Esophagus squamous epithelium (tissue), 5 donors: Measurements from ENCODE around the gene SLC18A2. TPM values are rescaled to one million over a fixed set of nuclear protein-coding genes. Genes with fewer than 3 reads are reported as not detected.

Experiments used
- DNase-seq: peaks from one replicate; lab custom pipeline; 2025; lab: John Stamatoyannopoulos, UW
- H3K27ac ChIP-seq, 4 donors: fragments of 200-600 bp; sonication (generic); one replicate each; pipeline ENCODE4 v1.5.1; 2016 to 2019; ENCODE audit warnings: mild to moderate bottlenecking in 1 of 4
- H3K27me3 ChIP-seq, 4 donors: fragments of 200-600 bp; sonication (generic); 1 replicate in 3 of 4; 2 replicates in 1 of 4; pipeline versions ENCODE4 v1.5.1 to v1.6.0; 2017 to 2021; ENCODE audit warnings: antibody characterized with exemption in 1 of 4
- H3K36me3 ChIP-seq, 3 donors: fragments of 200-600 bp; sonication (generic); one replicate each; pipeline ENCODE4 v1.5.1; 2016 to 2019
- H3K4me1 ChIP-seq, 3 donors: fragments of 200-600 bp; sonication (generic); one replicate each; pipeline ENCODE4 v1.5.1; 2017 to 2019
- H3K4me3 ChIP-seq, 4 donors: fragments of 200-600 bp; sonication (generic); 1 replicate in 3 of 4; 2 replicates in 1 of 4; pipeline ENCODE4 v1.5.1; 2016 to 2019; ENCODE audit warnings: mild to moderate bottlenecking in 2 of 4, moderate library complexity in 1 of 4
- H3K9me3 ChIP-seq, 3 donors: fragments of 200-600 bp; sonication (generic); one replicate each; pipeline ENCODE4 v1.5.1; 2016 to 2019
- POLR2A ChIP-seq, 4 donors: fragments of 450-650 bp; IDR thresholded peaks; one replicate each; pipeline ENCODE4 v1.6.1; 2017; ENCODE audit warnings: antibody characterized with exemption in 4 of 4, mild to moderate bottlenecking in 4 of 4, moderate library complexity in 3 of 4
- WGBS, 2 donors: methylation state at CpG; one replicate each; pipeline ENCODE4 v1.1.5; 2018; 5-methylcytosine and 5-hydroxymethylcytosine counted together
- intact Hi-C: fragments of 100-400 bp; cut with DNase I; formaldehyde crosslinking; loops from one replicate; pipeline ENCODE4 v1.15.0; 2022
- total RNA-seq, 4 donors: library from RNA; depleted of rRNA; stranded (reverse); fragments of >200 nt; gene quantifications; one replicate each; pipeline ENCODE4 v1.1.0, GENCODE V29; 2016
- TF ChIP-seq, protein P1 (sequence below), 6 experiments: fragments of 450-650 bp in 4 of 6; fragments of 200-600 bp in 2 of 6; sonication (generic) in 2 of 6; IDR thresholded peaks; one replicate each; pipeline ENCODE4 v1.5.1; 2016 to 2019; ENCODE audit warnings: antibody characterized with exemption in 6 of 6, mild to moderate bottlenecking in 4 of 6, moderate library complexity in 4 of 6
- donor health status: DM: yes; HTN: yes; CAD: no.

Gene SLC18A2
- total RNA-seq, 4 donors from 2014 or later: 0.11 to 2.9 (median 0.68) TPM

DNA sequence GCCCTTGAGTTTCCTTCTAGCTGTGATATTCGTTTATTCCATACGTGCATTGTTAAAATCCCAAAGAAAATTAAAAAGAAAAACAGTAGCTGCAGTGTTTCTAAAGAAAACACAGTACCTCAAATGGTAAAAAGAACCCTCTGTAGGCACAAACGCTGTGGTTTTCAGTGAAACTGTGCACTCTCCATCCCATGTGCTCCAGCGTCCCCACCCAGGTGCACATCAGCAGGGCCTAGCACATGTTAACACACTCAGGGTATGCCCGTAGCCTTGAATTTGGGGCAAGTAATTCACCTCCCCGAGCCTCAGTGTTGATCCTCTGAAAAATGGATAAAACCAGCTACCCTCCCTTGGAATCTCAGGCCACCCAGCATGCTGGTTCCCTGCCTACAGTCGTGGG is 9.5 kb downstream of the SLC18A2 start:
- WGBS, 2 donors: 53 to 61% methylated on average over 4 to 7 of the region's 7 CpGs
- Histone ChIP-seq H3K27ac (no peak overlapping the region), H3K9me3 (no peaks in the 10 kb centered on the region), H3K27me3 (peaks cover 0 to 75% (median 0%) of the 10 kb centered on the region in 4 donors), H3K4me1 (no peaks in the 10 kb centered on the region), H3K4me3 (no peak overlapping the region), H3K36me3 (no peaks in the 10 kb centered on the region)
- DNase-seq: no peak
- TF ChIP-seq, protein P1, sequence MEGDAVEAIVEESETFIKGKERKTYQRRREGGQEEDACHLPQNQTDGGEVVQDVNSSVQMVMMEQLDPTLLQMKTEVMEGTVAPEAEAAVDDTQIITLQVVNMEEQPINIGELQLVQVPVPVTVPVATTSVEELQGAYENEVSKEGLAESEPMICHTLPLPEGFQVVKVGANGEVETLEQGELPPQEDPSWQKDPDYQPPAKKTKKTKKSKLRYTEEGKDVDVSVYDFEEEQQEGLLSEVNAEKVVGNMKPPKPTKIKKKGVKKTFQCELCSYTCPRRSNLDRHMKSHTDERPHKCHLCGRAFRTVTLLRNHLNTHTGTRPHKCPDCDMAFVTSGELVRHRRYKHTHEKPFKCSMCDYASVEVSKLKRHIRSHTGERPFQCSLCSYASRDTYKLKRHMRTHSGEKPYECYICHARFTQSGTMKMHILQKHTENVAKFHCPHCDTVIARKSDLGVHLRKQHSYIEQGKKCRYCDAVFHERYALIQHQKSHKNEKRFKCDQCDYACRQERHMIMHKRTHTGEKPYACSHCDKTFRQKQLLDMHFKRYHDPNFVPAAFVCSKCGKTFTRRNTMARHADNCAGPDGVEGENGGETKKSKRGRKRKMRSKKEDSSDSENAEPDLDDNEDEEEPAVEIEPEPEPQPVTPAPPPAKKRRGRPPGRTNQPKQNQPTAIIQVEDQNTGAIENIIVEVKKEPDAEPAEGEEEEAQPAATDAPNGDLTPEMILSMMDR (IDR thresholded peaks at IDR 0.05): no peak
- TF ChIP-seq POLR2A (IDR thresholded peaks at IDR 0.05): no peak
- intact Hi-C loops: no loop called here

DNA sequence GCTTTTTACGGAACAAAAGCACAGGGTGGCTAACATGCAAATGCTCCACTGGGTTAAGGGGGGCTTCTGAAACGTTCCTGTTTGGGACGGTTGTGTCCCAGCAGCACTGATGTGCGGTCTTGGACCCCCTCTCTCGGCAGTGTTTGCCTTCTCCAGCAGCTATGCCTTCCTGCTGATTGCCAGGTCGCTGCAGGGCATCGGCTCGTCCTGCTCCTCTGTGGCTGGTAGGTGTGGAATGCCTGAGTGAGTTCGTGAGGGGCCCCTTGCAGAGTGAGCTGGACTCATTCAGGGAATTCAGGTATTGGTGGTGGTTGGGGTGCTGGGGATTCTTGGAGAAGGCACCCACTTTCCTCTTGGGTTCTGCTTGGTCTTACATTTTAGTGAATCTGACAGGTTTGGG is 13.0 kb downstream of the SLC18A2 start:
- no peaks in the 10 kb centered on the region for H3K9me3 ChIP-seq
- intact Hi-C loops: no loop called here
- 65 to 71% methylated on average over 8 to 9 of the region's 9 CpGs for WGBS, 2 donors
- H3K4me3 ChIP-seq: no peak overlapping the region
- H3K36me3 ChIP-seq: no peaks in the 10 kb centered on the region
- DNase-seq: no peak
- no peak overlapping the region for H3K27ac ChIP-seq
- no peak for TF ChIP-seq POLR2A (IDR thresholded peaks at IDR 0.05)
- TF ChIP-seq, protein P1 (IDR thresholded peaks at IDR 0.05): no peak
- H3K4me1 ChIP-seq: no peaks in the 10 kb centered on the region
- peaks cover 0 to 59% (median 0%) of the 10 kb centered on the region in 4 donors for H3K27me3 ChIP-seq

DNA sequence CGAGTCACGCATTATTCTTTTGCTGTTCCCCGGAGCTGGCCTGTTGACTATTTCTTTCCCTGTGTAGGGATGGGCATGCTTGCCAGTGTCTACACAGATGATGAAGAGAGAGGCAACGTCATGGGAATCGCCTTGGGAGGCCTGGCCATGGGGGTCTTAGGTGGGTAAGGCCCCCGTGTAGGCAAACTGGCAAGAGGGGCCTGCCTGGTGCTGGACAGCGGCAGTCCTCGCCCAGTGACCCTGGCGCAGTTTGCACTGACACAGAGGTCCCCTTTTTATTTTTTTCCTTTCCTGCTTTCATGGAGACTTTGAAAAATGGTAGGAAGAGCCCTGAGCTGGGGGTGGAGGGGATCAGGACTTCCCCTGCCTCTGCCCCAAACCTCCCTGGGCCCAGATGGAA is 13.4 kb downstream of the SLC18A2 start:
- Histone ChIP-seq H3K36me3 (no peaks in the 10 kb centered on the region), H3K9me3 (no peaks in the 10 kb centered on the region), H3K27ac (no peak overlapping the region), H3K27me3 (peaks cover 0 to 59% (median 0%) of the 10 kb centered on the region in 4 donors), H3K4me3 (no peak overlapping the region), H3K4me1 (no peaks in the 10 kb centered on the region)
- no peak for TF ChIP-seq POLR2A (IDR thresholded peaks at IDR 0.05)
- TF ChIP-seq, protein P1 (IDR thresholded peaks at IDR 0.05): no peak
- intact Hi-C loops: no loop called here
- no peak for DNase-seq
- WGBS, 2 donors: 73 to 83% methylated on average over 2 to 5 of the region's 9 CpGs

DNA sequence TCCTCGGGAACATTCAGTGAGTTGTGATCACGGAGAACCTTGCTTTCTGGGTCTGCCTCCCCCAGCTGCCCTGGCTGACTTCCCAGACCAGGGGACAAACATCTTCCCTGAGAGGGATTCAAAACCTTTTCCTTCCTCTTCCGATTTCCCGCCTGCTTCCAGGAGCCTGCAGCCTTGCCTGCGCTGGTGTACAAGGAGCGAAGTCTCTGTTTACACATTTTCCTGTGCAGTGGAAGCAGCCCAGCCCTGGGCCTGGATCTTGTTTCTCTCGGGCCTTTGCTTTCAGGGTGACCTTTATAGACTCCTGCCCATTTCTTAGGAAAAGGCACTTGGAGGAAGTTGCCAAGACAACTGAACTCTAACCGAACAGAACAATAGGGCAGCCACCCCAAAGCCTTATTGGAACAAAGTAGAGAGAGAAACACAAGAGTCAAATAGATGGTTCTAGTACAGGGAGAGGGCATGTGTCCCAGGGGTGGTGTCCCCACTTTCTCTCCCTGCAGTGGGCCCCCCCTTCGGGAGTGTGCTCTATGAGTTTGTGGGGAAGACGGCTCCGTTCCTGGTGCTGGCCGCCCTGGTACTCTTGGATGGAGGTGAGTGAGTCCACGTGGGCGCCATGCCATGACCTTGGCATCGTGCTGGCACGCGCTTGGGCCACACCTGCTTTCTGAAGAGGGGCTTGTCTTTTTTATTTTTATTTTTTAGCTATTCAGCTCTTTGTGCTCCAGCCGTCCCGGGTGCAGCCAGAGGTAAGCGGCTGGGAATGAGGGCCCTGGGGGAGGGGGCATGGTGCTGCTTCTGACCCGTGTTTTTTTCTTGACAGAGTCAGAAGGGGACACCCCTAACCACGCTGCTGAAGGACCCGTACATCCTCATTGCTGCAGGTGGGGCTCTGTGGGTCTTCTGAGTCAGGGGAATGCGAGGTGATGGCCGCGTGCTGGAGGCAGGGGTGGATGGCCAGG is 14.1 kb downstream of the SLC18A2 start:
- Histone ChIP-seq H3K27me3 (peaks cover 0 to 55% (median 0%) of the 10 kb centered on the region in 4 donors), H3K9me3 (no peaks in the 10 kb centered on the region), H3K27ac (no peak overlapping the region), H3K4me3 (no peak overlapping the region), H3K36me3 (no peaks in the 10 kb centered on the region), H3K4me1 (no peaks in the 10 kb centered on the region)
- 80 to 82% methylated on average over 19 to 23 of the region's 26 CpGs for WGBS, 2 donors
- intact Hi-C loops: no loop called here
- TF ChIP-seq, protein P1 (IDR thresholded peaks at IDR 0.05): no peak
- no peak for TF ChIP-seq POLR2A (IDR thresholded peaks at IDR 0.05)
- no peak for DNase-seq

DNA sequence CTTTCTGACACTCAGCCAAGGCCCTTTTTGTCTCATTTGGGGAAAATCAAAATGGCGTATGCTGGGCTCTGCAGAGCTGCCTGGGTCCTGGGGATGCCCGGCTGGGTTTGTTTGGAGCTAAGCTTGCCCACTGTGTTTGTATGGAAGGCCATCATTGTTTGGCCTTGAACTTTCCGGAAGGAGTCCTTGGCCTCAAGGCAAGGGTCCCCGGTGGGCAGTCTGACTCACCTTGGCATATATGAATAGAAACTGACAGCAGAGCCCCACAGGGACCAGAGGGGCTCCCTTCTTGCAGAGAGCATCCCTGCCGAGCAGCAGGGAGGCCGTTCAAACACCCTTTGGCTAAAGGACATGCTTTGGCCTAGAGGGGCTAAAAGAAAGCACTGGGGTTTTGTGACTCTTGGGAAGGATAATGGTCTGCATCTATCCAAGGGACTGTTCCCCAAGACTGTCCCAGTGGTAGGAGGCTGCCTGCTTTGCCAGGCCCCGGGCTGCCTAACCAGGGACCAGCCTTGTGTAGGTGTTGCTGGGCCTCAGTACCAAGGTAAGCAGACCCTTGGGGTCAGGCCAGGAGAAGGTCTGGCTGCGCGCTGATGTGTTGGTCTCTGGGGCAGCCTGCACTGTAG is 15.0 kb downstream of the SLC18A2 start:
- no peaks in the 10 kb centered on the region for H3K4me1 ChIP-seq
- no peaks in the 10 kb centered on the region for H3K36me3 ChIP-seq
- no peak overlapping the region for H3K27ac ChIP-seq
- no peak overlapping the region for H3K4me3 ChIP-seq
- no peak for DNase-seq
- 85 to 92% methylated on average over 3 to 5 of the region's 9 CpGs for WGBS, 2 donors
- H3K27me3 ChIP-seq: peaks cover 0 to 55% (median 0%) of the 10 kb centered on the region in 4 donors
- TF ChIP-seq, protein P1 (IDR thresholded peaks at IDR 0.05): no peak
- no peak for TF ChIP-seq POLR2A (IDR thresholded peaks at IDR 0.05)
- intact Hi-C loops: no loop called here
- H3K9me3 ChIP-seq: no peaks in the 10 kb centered on the region
